ENCODE data around the gene PNO1. TPM values are rescaled to one million over a fixed set of nuclear protein-coding genes. Genes with fewer than 3 reads are reported as not detected.

Gene PNO1
- total and polyA plus RNA-seq, 2 donors (not counting 3 experiments of a cell fraction or from before 2014, with no cell fraction given), result 9.4 to 25.6 TPM

- BruUV-seq (replicated peaks), result no TSS peak
- intact Hi-C loops (cut with micrococcal nuclease), result no loop called here
- H3K4me3 ChIP-seq (replicated peaks in 1 of 3; ENCODE audit: insufficient read depth in 1 of 3, low read depth in 1 of 3, low read length in 3 of 3), result no peak overlapping the region
- H3K9me3 ChIP-seq (replicated peaks; ENCODE audit: control insufficient read depth, insufficient read depth, low read length), result no peaks in the 10 kb centered on the region
- H3K27ac ChIP-seq (ENCODE audit: insufficient read depth, low read depth, low read length), result no peak overlapping the region
- H3K27me3 ChIP-seq (ENCODE audit: control insufficient read depth in 2 of 2, insufficient read depth in 2 of 2, low read length in 2 of 2), result no peaks in the 10 kb centered on the region
- no peak for TF ChIP-seq MAX (IDR thresholded peaks at IDR 0.05; ENCODE audit: insufficient read depth, insufficient read length)
- no peak for TF ChIP-seq EZH2 (IDR thresholded peaks at IDR 0.05; ENCODE audit: borderline replicate concordance, low read depth, low read length, severe bottlenecking)
- TF ChIP-seq GATA2 (IDR thresholded peaks at IDR 0.05; ENCODE audit: insufficient read depth, insufficient read length, low read depth, low read length), result no peak
- TF ChIP-seq POLR2AphosphoS5 (IDR thresholded peaks at IDR 0.05; ENCODE audit: insufficient read depth, low read depth, low read length), result no peak
- no peak for TF ChIP-seq MYC (IDR thresholded peaks at IDR 0.05; ENCODE audit: low read depth, low read length)
- no peak for TF ChIP-seq CTCF (IDR thresholded peaks at IDR 0.05; ENCODE audit: extremely low read depth in 1 of 2, insufficient read depth in 1 of 2, low read depth in 1 of 2, low read length in 2 of 2)
- no peak for TF ChIP-seq FOS (IDR thresholded peaks at IDR 0.05; ENCODE audit: borderline replicate concordance, insufficient read depth, low read length)
- no peak for TF ChIP-seq JUN (IDR thresholded peaks at IDR 0.05; ENCODE audit: borderline replicate concordance, insufficient read depth, insufficient read length, low read depth)
- TF ChIP-seq POLR2A (IDR thresholded peaks at IDR 0.05; ENCODE audit: low read depth, low read length), result no peak
- no peak overlapping the region for H3K9ac ChIP-seq (replicated peaks; ENCODE audit: extremely low read depth, insufficient read depth, low read length)
- no peaks in the 10 kb centered on the region for H3K4me1 ChIP-seq (ENCODE audit: control insufficient read depth, extremely low read depth, insufficient read depth, low read length)
- no peaks in the 10 kb centered on the region for H3K9me1 ChIP-seq (replicated peaks; ENCODE audit: control insufficient read depth, extremely low read depth, insufficient read depth, low read length)
- ChIA-PET CTCF (interaction anchor here (0.9 to 1.0 kb wide), 2 partner anchors 9 to 19 kb away, joined by 3 to 4 read pairs; no protein-coding TSS in a partner anchor), POLR2A (no interaction called here)
- H2AFZ ChIP-seq (ENCODE audit: low read depth, low read length), result no peak overlapping the region
- no peak for FAIRE-seq
- dilution Hi-C loops (cut with MboI; ENCODE audit: extremely low pct_ligation_motif_present, low sequenced_read_pairs), result no loop called here
- H3K79me2 ChIP-seq (ENCODE audit: control insufficient read depth, insufficient read depth, low read length), result peaks cover 3% of the 10 kb centered on the region
- peaks cover under 1% of the 10 kb centered on the region for H4K20me1 ChIP-seq (replicated peaks; ENCODE audit: control insufficient read depth, extremely low read depth, insufficient read depth, low read length)
- H3K4me2 ChIP-seq (ENCODE audit: insufficient read depth, low read length), result no peak overlapping the region
- no peak for DNase-seq (ENCODE audit: low read depth, low spot score)
- peaks cover 5 to 14% of the 10 kb centered on the region in 2 experiments for H3K36me3 ChIP-seq (ENCODE audit: control insufficient read depth in 2 of 2, extremely low read depth in 1 of 2, insufficient read depth in 2 of 2, low read length in 2 of 2)
These were observed 19.9 kb downstream of the PNO1 start for GRCh38 chr2:68177541-68177940.
